PC-9 (cell line): Measurements from ENCODE around the gene MEX3A. TPM values are rescaled to one million over a fixed set of nuclear protein-coding genes. Genes with fewer than 3 reads are reported as not detected.

Source experiments
- BruUV-seq: library from RNA; stranded (reverse); fragments of 400-500 nt; replicated peaks from 2 replicates; lab custom pipeline; 2021; lab: Mats Ljungman, UMichigan
- CTCF ChIA-PET: fragments of 300-600 bp; sonication (Branson Sonifier 250); formaldehyde crosslinking; loops from one replicate; lab custom pipeline; 2022; ENCODE audit warnings: antibody characterized with exemption; lab: Charles Lee
- POLR2A ChIA-PET: fragments of 300-600 bp; sonication (Branson Sonifier 250); formaldehyde crosslinking; loops from one replicate; lab custom pipeline; 2022; ENCODE audit warnings: antibody characterized with exemption; ENCODE audit not compliant: unreplicated experiment; lab: Charles Lee
- DNase-seq, 2 experiments: peaks; one replicate each; pipeline versions ENCODE4 v3.0.0 to v3.0.0-alpha.2; 2015 to 2022; ENCODE audit warnings: mixed read lengths in 1 of 2
- H2AFZ ChIP-seq: fragments of 200-600 bp; sonication (generic); 2 replicates; pipeline ENCODE4 v1.8.1; 2017; ENCODE audit warnings: antibody characterized with exemption
- H3F3A ChIP-seq: fragments of 200-600 bp; sonication (generic); 2 replicates; pipeline ENCODE4 v1.8.1; 2017; ENCODE audit warnings: antibody characterized with exemption, mild to moderate bottlenecking, low read depth; ENCODE audit not compliant: insufficient read depth
- H3K27ac ChIP-seq: fragments of 200-600 bp; sonication (generic); 2 replicates; pipeline ENCODE4 v1.6.1; 2016; ENCODE audit warnings: mixed run types
- H3K27me3 ChIP-seq: fragments of 200-600 bp; sonication (generic); 2 replicates; pipeline ENCODE4 v1.6.1; 2016; ENCODE audit warnings: low read depth, mixed run types; ENCODE audit not compliant: insufficient read depth
- H3K36me3 ChIP-seq: fragments of 200-600 bp; sonication (generic); 2 replicates; pipeline ENCODE4 v1.6.1; 2016; ENCODE audit warnings: low read depth, mixed run types
- H3K4me1 ChIP-seq: fragments of 200-600 bp; sonication (generic); replicated peaks from 2 replicates; pipeline ENCODE4 v1.6.1; 2016; ENCODE audit warnings: mixed run types; ENCODE audit not compliant: insufficient read depth
- H3K4me2 ChIP-seq: fragments of 200-600 bp; sonication (generic); 2 replicates; pipeline ENCODE4 v1.6.1; 2017; ENCODE audit warnings: mixed run types
- H3K4me3 ChIP-seq: fragments of 200-600 bp; sonication (generic); 2 replicates; pipeline ENCODE4 v1.6.1; 2016; ENCODE audit warnings: mixed run types
- H3K79me2 ChIP-seq: fragments of 200-600 bp; sonication (generic); 2 replicates; pipeline ENCODE4 v1.6.1; 2017; ENCODE audit warnings: low read depth, mixed run types
- H3K9me2 ChIP-seq: fragments of 200-600 bp; sonication (generic); 2 replicates; pipeline ENCODE4 v1.8.1; 2017; ENCODE audit warnings: mild to moderate bottlenecking; ENCODE audit not compliant: insufficient read depth
- H3K9me3 ChIP-seq: fragments of 200-600 bp; sonication (generic); 2 replicates; pipeline ENCODE4 v1.8.1; 2016; ENCODE audit warnings: low read depth; ENCODE audit not compliant: insufficient read depth
- H4K20me1 ChIP-seq: fragments of 200-600 bp; sonication (generic); 2 replicates; pipeline ENCODE4 v1.8.1; 2017; ENCODE audit not compliant: insufficient read depth
- EZH2 ChIP-seq: fragments of 200-600 bp; sonication (generic); IDR thresholded peaks from 2 replicates; pipeline ENCODE4 v1.8.0; 2017; ENCODE audit warnings: antibody characterized with exemption, low read depth
- intact Hi-C: fragments of 100-400 bp; cut with micrococcal nuclease; formaldehyde crosslinking; loops from one replicate; pipeline ENCODE4 v1.10.0; 2022; ENCODE audit not compliant: unreplicated experiment
- total RNA-seq: library from RNA; stranded (reverse); gene quantifications from 2 replicates; pipeline ENCODE4 v1.2.3, GENCODE V29; 2021
- TF ChIP-seq, protein P1 (sequence below): fragments of 200-600 bp; sonication (generic); conservative IDR thresholded peaks from 2 replicates; pipeline ENCODE4 v1.6.1; 2017; ENCODE audit warnings: mixed run types, antibody characterized with exemption, mild to moderate bottlenecking, moderate library complexity

Gene MEX3A
- total RNA-seq, 1 experiment from 2014 or later, result 7.2 TPM

DNA sequence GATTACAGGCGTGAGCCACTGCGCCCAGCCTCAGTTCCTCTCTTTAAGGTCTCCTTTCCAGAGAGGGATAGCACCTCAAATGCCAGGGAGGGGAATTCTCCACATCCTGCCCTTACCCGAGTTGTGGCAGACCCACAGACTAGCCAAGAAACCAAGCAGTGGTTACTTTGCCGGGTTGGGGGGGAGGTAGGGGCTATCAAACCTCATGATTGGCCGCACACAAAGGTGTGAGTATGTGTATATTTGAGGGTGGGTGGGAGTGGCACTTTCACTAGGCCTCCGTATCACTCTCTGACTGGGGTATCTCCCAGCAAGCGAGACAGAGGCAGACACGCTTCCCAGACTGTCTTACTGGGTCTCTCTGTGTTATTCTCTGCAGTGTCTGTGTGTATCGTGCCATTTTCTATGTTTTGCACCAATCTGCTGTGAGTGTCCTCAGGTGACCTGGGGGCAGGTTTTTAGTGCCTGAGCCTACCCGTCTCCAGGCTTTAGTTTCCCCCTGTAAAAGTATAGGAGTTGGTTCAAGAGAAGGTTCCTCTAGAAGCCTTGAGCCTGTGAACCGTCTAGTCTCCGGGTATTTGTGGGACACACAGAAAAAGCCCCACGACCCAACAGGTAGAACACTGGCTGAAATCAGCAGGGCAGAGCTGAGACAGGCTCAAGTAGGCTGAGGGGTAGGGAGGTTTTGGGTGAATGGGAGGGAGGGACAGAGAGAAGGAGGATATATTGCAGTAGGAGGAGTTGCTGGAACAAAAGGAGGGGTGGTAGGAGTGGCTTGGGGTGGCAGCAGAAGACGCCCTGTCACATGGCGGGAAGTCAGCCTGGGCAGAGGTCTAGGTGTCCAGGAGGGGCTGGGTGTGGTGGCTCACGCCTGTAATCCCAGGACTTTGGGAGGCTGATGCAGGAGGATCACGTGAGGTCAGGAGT lies 42.6 kb upstream of the MEX3A start:
- Histone ChIP-seq H3K9me2 (no peaks in the 10 kb centered on the region), H3K79me2 (peaks cover 80% of the 10 kb centered on the region), H2AFZ (no peak overlapping the region), H4K20me1 (peaks cover 6% of the 10 kb centered on the region; the same call in 1 of the 2 replicates), H3K9me3 (no peaks in the 10 kb centered on the region), H3F3A (peaks cover 99% of the 10 kb centered on the region), H3K27ac (peak overlapping the region; percentile 98), H3K36me3 (0 out of 2 replicates have a peak, but pooled peaks cover 6% of the 10 kb centered on the region), H3K4me1 (peaks cover 98% of the 10 kb centered on the region), H3K4me2 (peak overlapping the region; percentile 99), H3K4me3 (peak overlapping the region; percentile 56; the same call in 1 of the 2 replicates), H3K27me3 (no peaks in the 10 kb centered on the region)
- CTCF ChIA-PET, result interaction anchor here (0.6 kb wide), 1 partner anchor 32 kb away, joined by 3 read pairs; no protein-coding TSS in a partner anchor
- DNase-seq, result peak; percentile 72 to 74
- no peak for TF ChIP-seq EZH2
- TF ChIP-seq, protein P1, sequence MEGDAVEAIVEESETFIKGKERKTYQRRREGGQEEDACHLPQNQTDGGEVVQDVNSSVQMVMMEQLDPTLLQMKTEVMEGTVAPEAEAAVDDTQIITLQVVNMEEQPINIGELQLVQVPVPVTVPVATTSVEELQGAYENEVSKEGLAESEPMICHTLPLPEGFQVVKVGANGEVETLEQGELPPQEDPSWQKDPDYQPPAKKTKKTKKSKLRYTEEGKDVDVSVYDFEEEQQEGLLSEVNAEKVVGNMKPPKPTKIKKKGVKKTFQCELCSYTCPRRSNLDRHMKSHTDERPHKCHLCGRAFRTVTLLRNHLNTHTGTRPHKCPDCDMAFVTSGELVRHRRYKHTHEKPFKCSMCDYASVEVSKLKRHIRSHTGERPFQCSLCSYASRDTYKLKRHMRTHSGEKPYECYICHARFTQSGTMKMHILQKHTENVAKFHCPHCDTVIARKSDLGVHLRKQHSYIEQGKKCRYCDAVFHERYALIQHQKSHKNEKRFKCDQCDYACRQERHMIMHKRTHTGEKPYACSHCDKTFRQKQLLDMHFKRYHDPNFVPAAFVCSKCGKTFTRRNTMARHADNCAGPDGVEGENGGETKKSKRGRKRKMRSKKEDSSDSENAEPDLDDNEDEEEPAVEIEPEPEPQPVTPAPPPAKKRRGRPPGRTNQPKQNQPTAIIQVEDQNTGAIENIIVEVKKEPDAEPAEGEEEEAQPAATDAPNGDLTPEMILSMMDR, result no peak
- POLR2A ChIA-PET, result interaction anchor here (0.6 kb wide), 1 partner anchor 996 kb away, joined by 11 read pairs; no protein-coding TSS in a partner anchor
- intact Hi-C loops, result loop anchor here (10.0 kb wide), 1 partner anchor 380 kb away; the partner anchor contains the start of gene MEF2D
- BruUV-seq, result TSS peak; percentile 68

DNA sequence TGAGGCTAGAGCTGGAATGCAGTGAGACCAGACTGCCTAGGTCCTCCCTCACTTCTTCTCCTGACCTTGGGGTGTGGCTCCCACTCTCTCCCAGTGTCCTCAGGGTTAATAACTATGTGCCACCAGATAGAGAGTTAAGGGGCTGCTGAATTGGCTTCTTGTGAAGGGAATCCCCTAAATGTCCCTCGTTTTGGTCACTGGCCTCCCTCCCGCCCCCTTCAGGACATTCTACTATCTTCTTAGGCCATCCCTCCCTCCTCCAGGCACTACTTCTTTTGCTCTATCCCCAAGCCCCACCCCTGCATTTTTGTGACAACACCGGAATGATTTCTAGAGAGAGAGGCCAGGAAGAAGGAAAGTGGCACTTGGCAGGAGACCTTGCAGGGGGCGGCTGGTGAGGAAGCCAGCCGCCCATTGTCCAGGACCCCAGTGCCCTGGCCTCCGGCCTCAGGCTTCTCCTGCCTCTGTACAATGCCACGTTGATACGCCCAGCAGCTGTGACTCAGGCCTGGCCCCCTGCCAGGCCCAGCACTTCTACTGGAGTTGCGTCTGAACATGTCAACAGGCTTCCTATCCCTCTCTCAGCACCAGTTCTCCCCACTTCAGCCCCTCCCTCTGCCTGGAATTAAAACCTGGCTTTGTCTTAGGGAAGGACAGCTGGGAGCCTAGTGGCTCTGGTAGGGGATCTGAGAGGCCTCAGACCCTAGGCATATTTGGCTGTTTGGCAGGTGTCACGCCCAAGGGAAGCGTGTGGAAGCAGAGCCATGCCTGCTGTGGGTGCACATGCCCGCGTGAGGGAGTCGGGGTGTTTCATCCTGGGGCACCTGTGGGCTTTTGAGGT lies 41.3 kb upstream of the MEX3A start:
- Histone ChIP-seq H3K36me3 (0 out of 2 replicates have a peak, but pooled peaks cover 9% of the 10 kb centered on the region), H3K27ac (peak overlapping the region; percentile 98), H3K4me1 (peaks cover 98% of the 10 kb centered on the region), H3K4me2 (peak overlapping the region; percentile 99), H3K27me3 (no peaks in the 10 kb centered on the region), H3F3A (peaks cover 94% of the 10 kb centered on the region), H2AFZ (no peak overlapping the region), H3K9me3 (no peaks in the 10 kb centered on the region), H3K9me2 (no peaks in the 10 kb centered on the region), H4K20me1 (peaks cover 13% of the 10 kb centered on the region), H3K79me2 (peaks cover 80% of the 10 kb centered on the region), H3K4me3 (peak overlapping the region; percentile 56)
- DNase-seq, result peak; percentile 94 to 95
- ChIA-PET POLR2A (interaction anchor here (0.6 to 1.5 kb wide), 5 partner anchors 17 to 995 kb away, joined by 3 to 18 read pairs (median 5); no protein-coding TSS in a partner anchor), CTCF (interaction anchor here (0.6 to 1.5 kb wide), 3 partner anchors 27 to 298 kb away, joined by 3 to 8 read pairs (median 4); partner anchors contain the start of gene ARHGEF2)
- intact Hi-C loops, result loop anchor here (1.0 to 10.0 kb wide), 3 partner anchors 9 to 381 kb away; partner anchors contain the start of genes LMNA and MEF2D
- BruUV-seq, result no TSS peak
- TF ChIP-seq EZH2, result no peak
- TF ChIP-seq, protein P1, result peak; percentile 42; the same call in 1 of the 2 replicates
